SK-N-SH treated with all-trans-retinoic acid at 6 μM for 48 hours (cell line): ENCODE measurements around the gene ZNF774.

Source experiments
- ATAC-seq: fragments of 200-7000 bp; cut with Tn5 transposase; 3 replicates; pipeline ENCODE4 v1.9.1; 2020; ENCODE audit warnings: mild to moderate bottlenecking, moderate library complexity
- ARNTL ChIP-seq: fragments of 450-650 bp; formaldehyde crosslinking; IDR thresholded peaks from 2 replicates; pipeline ENCODE4 v1.5.0; 2020; ENCODE audit warnings: low read depth, mild to moderate bottlenecking, moderate library complexity, borderline replicate concordance
- CSDC2 ChIP-seq: fragments of 250-450 bp; sonication (Bioruptor Pico); IDR thresholded peaks from 2 replicates; pipeline ENCODE4 v1.5.0; 2020; ENCODE audit warnings: mild to moderate bottlenecking, moderate library complexity
- ESRRG ChIP-seq: fragments of 250-450 bp; sonication (Bioruptor Pico); IDR thresholded peaks from 2 replicates; pipeline ENCODE4 v1.6.1; 2021; ENCODE audit warnings: mild to moderate bottlenecking
- GLIS3 ChIP-seq: fragments of 250-450 bp; sonication (Bioruptor Pico); IDR thresholded peaks from 2 replicates; pipeline ENCODE4 v1.5.0; 2020; ENCODE audit warnings: mild to moderate bottlenecking, moderate library complexity
- ISL1 ChIP-seq: fragments of 250-450 bp; sonication (Bioruptor Pico); IDR thresholded peaks from 2 replicates; pipeline ENCODE4 v2.1.2; 2022; ENCODE audit warnings: mild to moderate bottlenecking, moderate library complexity
- OSR1 ChIP-seq: fragments of 250-450 bp; sonication (Bioruptor Pico); IDR thresholded peaks from 2 replicates; pipeline ENCODE4 v1.8.0; 2022; ENCODE audit warnings: moderate library complexity, mild to moderate bottlenecking, inconsistent platforms
- PPARA ChIP-seq: fragments of 250-450 bp; sonication (Bioruptor Pico); IDR thresholded peaks from 2 replicates; pipeline ENCODE4 v1.5.0; 2020; ENCODE audit warnings: mild to moderate bottlenecking, borderline replicate concordance
- RARB ChIP-seq: fragments of 250-450 bp; sonication (Bioruptor Pico); IDR thresholded peaks from 2 replicates; pipeline ENCODE4 v1.8.0; 2021; ENCODE audit warnings: mild to moderate bottlenecking, moderate library complexity
- SNAI2 ChIP-seq: fragments of 250-450 bp; sonication (Bioruptor Pico); IDR thresholded peaks from 2 replicates; pipeline ENCODE4 v1.5.0; 2020; ENCODE audit warnings: mild to moderate bottlenecking, moderate library complexity
- TCF4 ChIP-seq: fragments of 250-450 bp; sonication (Bioruptor Pico); IDR thresholded peaks from 2 replicates; pipeline ENCODE4 v1.8.0; 2021; ENCODE audit warnings: mild to moderate bottlenecking, moderate library complexity, borderline replicate concordance
- TOX ChIP-seq: fragments of 250-450 bp; sonication (Bioruptor Pico); IDR thresholded peaks from 2 replicates; pipeline ENCODE4 v1.8.0; 2021; ENCODE audit warnings: mild to moderate bottlenecking, moderate library complexity, borderline replicate concordance
- ZC3H10 ChIP-seq: fragments of 250-450 bp; sonication (Bioruptor Pico); IDR thresholded peaks from 2 replicates; pipeline ENCODE4 v1.5.1; 2021; ENCODE audit warnings: mild to moderate bottlenecking, moderate library complexity
- ZFP3 ChIP-seq: fragments of 250-450 bp; sonication (Bioruptor Pico); IDR thresholded peaks from 2 replicates; pipeline ENCODE4 v1.5.0; 2020; ENCODE audit warnings: mild to moderate bottlenecking, moderate library complexity
- ZFP30 ChIP-seq: fragments of 450-650 bp; formaldehyde crosslinking; IDR thresholded peaks from 2 replicates; pipeline ENCODE4 v1.5.0; 2022; ENCODE audit warnings: mild to moderate bottlenecking, moderate library complexity
- ZNF565 ChIP-seq: fragments of 450-650 bp; formaldehyde crosslinking; conservative IDR thresholded peaks from 2 replicates; pipeline ENCODE4 v1.5.0; 2020; ENCODE audit warnings: low read depth, mild to moderate bottlenecking, moderate library complexity
- ZNF70 ChIP-seq: fragments of 450-650 bp; formaldehyde crosslinking; IDR thresholded peaks from 2 replicates; pipeline ENCODE4 v1.5.0; 2020; ENCODE audit warnings: mild to moderate bottlenecking, moderate library complexity
- TF ChIP-seq, protein P1 (sequence below): fragments of 250-450 bp; sonication (Bioruptor Pico); IDR thresholded peaks from 2 replicates; pipeline ENCODE4 v1.5.0; 2020; ENCODE audit warnings: mild to moderate bottlenecking, moderate library complexity
- TF ChIP-seq, protein P2 (sequence below): fragments of 250-450 bp; sonication (Bioruptor Pico); IDR thresholded peaks from 2 replicates; pipeline ENCODE4 v1.5.1; 2020; ENCODE audit warnings: low read depth, mild to moderate bottlenecking, moderate library complexity
- TF ChIP-seq, protein P3 (sequence below): fragments of 250-450 bp; sonication (Bioruptor Pico); IDR thresholded peaks from 2 replicates; pipeline ENCODE4 v1.5.1; 2021; ENCODE audit warnings: mild to moderate bottlenecking, moderate library complexity
- TF ChIP-seq, protein P4 (sequence below): fragments of 250-450 bp; sonication (Bioruptor Pico); IDR thresholded peaks from 2 replicates; pipeline ENCODE4 v1.8.0; 2020; ENCODE audit warnings: mild to moderate bottlenecking, moderate library complexity, borderline replicate concordance
- TF ChIP-seq, protein P5 (sequence below): fragments of 250-450 bp; sonication (Bioruptor Pico); IDR thresholded peaks from 2 replicates; pipeline ENCODE4 v1.8.0; 2021; ENCODE audit warnings: low read depth, mild to moderate bottlenecking, moderate library complexity, borderline replicate concordance

The ZNF774 gene

DNA sequence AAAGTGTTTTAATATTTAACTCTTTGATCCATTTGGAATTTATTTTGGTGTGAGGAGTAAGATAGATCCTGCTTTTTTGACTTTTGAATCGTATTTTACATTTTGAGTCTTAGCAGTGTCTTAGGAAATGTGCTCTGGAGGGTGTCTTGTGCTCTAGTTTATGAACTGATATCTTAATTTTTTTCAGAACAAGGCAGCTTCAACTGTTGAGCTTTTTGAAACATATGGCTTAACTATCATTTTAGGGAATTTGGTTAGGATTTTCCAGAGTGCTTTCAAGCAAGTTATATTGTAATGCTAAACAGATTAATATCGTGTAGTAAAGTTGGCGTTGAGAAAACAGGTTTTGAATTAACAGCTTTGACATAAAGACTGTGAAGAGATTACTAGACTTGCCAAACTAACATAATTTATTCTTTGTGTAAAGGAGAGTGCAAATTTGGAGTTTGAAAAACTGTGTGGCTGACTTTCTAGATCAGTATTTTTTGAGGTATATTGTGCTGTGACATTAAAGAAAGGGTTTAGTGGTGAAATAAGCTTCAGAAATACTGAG lies 53.0 kb downstream of the ZNF774 start:
- TF ChIP-seq ZNF565 (no peak), GLIS3 (CRISPR knock-in tag) (no peak), CSDC2 (CRISPR knock-in tag) (no peak), OSR1 (CRISPR knock-in tag) (no peak), ESRRG (no peak), TCF4 (no peak), ZNF70 (CRISPR knock-in tag) (no peak), ZC3H10 (CRISPR knock-in tag) (no peak), ZFP30 (CRISPR knock-in tag) (no peak), RARB (CRISPR knock-in tag) (no peak), ARNTL (CRISPR knock-in tag) (no peak), ZFP3 (CRISPR knock-in tag) (no peak), TOX (CRISPR knock-in tag) (no peak), ISL1 (CRISPR knock-in tag) (no peak), PPARA (no peak)
- TF ChIP-seq, protein P1, sequence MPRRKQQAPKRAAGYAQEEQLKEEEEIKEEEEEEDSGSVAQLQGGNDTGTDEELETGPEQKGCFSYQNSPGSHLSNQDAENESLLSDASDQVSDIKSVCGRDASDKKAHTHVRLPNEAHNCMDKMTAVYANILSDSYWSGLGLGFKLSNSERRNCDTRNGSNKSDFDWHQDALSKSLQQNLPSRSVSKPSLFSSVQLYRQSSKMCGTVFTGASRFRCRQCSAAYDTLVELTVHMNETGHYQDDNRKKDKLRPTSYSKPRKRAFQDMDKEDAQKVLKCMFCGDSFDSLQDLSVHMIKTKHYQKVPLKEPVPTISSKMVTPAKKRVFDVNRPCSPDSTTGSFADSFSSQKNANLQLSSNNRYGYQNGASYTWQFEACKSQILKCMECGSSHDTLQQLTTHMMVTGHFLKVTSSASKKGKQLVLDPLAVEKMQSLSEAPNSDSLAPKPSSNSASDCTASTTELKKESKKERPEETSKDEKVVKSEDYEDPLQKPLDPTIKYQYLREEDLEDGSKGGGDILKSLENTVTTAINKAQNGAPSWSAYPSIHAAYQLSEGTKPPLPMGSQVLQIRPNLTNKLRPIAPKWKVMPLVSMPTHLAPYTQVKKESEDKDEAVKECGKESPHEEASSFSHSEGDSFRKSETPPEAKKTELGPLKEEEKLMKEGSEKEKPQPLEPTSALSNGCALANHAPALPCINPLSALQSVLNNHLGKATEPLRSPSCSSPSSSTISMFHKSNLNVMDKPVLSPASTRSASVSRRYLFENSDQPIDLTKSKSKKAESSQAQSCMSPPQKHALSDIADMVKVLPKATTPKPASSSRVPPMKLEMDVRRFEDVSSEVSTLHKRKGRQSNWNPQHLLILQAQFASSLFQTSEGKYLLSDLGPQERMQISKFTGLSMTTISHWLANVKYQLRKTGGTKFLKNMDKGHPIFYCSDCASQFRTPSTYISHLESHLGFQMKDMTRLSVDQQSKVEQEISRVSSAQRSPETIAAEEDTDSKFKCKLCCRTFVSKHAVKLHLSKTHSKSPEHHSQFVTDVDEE (CRISPR knock-in tag) = no peak
- TF ChIP-seq, protein P2, sequence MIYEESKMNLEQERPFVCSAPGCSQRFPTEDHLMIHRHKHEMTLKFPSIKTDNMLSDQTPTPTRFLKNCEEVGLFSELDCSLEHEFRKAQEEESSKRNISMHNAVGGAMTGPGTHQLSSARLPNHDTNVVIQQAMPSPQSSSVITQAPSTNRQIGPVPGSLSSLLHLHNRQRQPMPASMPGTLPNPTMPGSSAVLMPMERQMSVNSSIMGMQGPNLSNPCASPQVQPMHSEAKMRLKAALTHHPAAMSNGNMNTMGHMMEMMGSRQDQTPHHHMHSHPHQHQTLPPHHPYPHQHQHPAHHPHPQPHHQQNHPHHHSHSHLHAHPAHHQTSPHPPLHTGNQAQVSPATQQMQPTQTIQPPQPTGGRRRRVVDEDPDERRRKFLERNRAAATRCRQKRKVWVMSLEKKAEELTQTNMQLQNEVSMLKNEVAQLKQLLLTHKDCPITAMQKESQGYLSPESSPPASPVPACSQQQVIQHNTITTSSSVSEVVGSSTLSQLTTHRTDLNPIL = no peak
- TF ChIP-seq, protein P3, sequence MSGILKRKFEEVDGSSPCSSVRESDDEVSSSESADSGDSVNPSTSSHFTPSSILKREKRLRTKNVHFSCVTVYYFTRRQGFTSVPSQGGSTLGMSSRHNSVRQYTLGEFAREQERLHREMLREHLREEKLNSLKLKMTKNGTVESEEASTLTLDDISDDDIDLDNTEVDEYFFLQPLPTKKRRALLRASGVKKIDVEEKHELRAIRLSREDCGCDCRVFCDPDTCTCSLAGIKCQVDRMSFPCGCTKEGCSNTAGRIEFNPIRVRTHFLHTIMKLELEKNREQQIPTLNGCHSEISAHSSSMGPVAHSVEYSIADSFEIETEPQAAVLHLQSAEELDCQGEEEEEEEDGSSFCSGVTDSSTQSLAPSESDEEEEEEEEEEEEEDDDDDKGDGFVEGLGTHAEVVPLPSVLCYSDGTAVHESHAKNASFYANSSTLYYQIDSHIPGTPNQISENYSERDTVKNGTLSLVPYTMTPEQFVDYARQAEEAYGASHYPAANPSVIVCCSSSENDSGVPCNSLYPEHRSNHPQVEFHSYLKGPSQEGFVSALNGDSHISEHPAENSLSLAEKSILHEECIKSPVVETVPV (CRISPR knock-in tag) = no peak
- TF ChIP-seq, protein P4, sequence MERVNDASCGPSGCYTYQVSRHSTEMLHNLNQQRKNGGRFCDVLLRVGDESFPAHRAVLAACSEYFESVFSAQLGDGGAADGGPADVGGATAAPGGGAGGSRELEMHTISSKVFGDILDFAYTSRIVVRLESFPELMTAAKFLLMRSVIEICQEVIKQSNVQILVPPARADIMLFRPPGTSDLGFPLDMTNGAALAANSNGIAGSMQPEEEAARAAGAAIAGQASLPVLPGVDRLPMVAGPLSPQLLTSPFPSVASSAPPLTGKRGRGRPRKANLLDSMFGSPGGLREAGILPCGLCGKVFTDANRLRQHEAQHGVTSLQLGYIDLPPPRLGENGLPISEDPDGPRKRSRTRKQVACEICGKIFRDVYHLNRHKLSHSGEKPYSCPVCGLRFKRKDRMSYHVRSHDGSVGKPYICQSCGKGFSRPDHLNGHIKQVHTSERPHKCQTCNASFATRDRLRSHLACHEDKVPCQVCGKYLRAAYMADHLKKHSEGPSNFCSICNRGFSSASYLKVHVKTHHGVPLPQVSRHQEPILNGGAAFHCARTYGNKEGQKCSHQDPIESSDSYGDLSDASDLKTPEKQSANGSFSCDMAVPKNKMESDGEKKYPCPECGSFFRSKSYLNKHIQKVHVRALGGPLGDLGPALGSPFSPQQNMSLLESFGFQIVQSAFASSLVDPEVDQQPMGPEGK (CRISPR knock-in tag) = no peak
- TF ChIP-seq, protein P5, sequence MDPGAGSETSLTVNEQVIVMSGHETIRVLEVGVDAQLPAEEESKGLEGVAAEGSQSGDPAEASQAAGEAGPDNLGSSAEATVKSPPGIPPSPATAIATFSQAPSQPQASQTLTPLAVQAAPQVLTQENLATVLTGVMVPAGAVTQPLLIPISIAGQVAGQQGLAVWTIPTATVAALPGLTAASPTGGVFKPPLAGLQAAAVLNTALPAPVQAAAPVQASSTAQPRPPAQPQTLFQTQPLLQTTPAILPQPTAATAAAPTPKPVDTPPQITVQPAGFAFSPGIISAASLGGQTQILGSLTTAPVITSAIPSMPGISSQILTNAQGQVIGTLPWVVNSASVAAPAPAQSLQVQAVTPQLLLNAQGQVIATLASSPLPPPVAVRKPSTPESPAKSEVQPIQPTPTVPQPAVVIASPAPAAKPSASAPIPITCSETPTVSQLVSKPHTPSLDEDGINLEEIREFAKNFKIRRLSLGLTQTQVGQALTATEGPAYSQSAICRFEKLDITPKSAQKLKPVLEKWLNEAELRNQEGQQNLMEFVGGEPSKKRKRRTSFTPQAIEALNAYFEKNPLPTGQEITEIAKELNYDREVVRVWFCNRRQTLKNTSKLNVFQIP (CRISPR knock-in tag) = no peak

DNA sequence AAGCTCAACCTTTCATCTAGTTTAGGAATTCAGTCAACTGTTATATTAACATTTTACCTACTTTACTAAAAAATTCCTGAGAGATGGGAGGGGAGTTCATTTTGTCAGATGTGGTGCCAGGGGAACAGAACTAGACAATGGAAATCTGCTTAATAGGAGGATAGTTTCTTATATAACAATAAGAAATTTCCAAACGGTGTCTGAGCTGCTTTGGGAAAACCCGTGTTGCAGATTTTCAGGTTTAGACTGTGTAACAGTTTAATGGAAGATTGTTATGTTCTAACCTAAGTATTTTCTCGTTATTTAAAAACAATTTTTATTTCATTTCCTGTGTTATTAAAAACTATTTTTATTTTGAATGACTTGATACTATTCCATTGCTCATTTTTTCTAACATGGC lies 55.3 kb downstream of the ZNF774 start:
- no peak for ATAC-seq
- no peak for TF ChIP-seq ZNF565
- no peak for TF ChIP-seq ZFP3 (CRISPR knock-in tag)
- TF ChIP-seq SNAI2 (CRISPR knock-in tag) = no peak
- TF ChIP-seq ARNTL (CRISPR knock-in tag) = no peak
- TF ChIP-seq, protein P4 (CRISPR knock-in tag) = no peak

More for the DNA sequence above, 53.0 kb downstream of the ZNF774 start:
- no peak for ATAC-seq
